Lower leg skin (tissue), 4 donors: ENCODE results near the gene PANX3. TPM values are rescaled to one million over a fixed set of nuclear protein-coding genes. Genes with fewer than 3 reads are reported as not detected.
A peak's percentile ranks its signal among the peaks of the same experiment; 100 is the strongest.

Source experiments
- DNase-seq, 2 donors: peaks; one replicate each; pipeline ENCODE4 v3.0.0-alpha.2; 2019; ENCODE audit warnings: low spot score in 2 of 2
- H3K4me3 ChIP-seq: fragments of 200-600 bp; sonication (generic); 2 replicates; pipeline ENCODE4 v1.5.1; 2017; ENCODE audit warnings: mild to moderate bottlenecking, low read depth; ENCODE audit not compliant: poor library complexity, severe bottlenecking
- CTCF ChIP-seq, 3 donors: fragments of 450-650 bp; IDR thresholded peaks; one replicate each; pipeline ENCODE4 v1.5.1; 2016; ENCODE audit warnings: antibody characterized with exemption in 3 of 3, mild to moderate bottlenecking in 3 of 3, moderate library complexity in 2 of 3
- POLR2A ChIP-seq, 2 donors: fragments of 450-650 bp; IDR thresholded peaks; one replicate each; pipeline ENCODE4 v1.6.1; 2016 to 2017; ENCODE audit warnings: antibody characterized with exemption in 2 of 2, mild to moderate bottlenecking in 1 of 2, moderate library complexity in 1 of 2
- WGBS, 2 donors: methylation state at CpG; one replicate each; pipeline ENCODE4 v1.1.5; 2018; 5-methylcytosine and 5-hydroxymethylcytosine counted together
- intact Hi-C: fragments of 100-400 bp; cut with DNase I; formaldehyde crosslinking; loops from one replicate; pipeline ENCODE4 v1.15.0; 2023; ENCODE audit warnings: low total_unique reads
- total RNA-seq, 4 donors: library from RNA; depleted of rRNA; stranded (reverse); fragments of >200 nt; gene quantifications; one replicate each; pipeline ENCODE4 v1.1.0, GENCODE V29; 2016

PANX3 gene
- total RNA-seq, 4 donors from 2014 or later: not detected

DNA sequence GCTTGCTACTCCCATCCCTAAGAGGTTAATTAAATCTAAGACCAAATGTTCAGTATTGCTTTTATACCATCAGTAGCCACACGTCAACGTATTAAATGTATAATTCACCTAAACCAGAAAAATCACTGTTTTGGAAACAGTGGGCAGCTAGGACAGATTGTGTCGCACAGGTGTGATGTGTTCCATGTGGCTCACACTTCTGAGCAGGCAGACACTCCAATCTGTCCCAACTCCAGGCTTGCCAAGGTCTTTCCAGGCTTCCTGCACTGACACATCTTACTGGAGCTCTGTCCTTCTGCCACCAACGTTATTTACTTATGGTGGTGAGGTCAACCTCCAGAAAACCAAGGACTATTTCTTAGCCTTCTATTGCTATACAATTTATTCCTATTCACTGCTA is 50.9 kb downstream of the PANX3 start:
- 87 to 92% methylated on average over 4 of the region's 4 CpGs for WGBS, 2 donors
- TF ChIP-seq POLR2A (IDR thresholded peaks at IDR 0.05) (no peak), CTCF (IDR thresholded peaks at IDR 0.05) (no peak)
- intact Hi-C loops: loop anchor here (10.0 kb wide), 1 partner anchor 173 kb away; no protein-coding TSS in a partner anchor
- DNase-seq: no peak
- no peak overlapping the region for H3K4me3 ChIP-seq

DNA sequence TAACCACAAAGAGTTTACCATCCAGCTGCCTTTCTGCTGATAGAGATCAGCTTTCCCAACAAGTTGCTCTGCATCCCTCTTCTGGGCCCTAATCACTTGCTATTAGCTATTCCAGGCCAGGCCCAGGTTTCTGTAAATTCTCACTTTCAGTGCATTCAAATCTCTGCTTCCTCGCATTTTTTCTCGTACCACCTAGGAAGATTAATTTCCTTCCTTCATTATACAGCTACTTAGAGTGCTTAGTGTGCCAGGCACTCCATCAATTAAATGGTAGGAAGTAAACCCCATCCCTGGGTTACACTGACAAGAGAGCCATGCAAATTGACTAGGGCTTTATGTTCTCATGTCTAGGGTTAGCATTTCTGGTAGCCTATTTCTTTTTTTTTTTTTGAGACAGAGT is 52.6 kb downstream of the PANX3 start:
- no peak for DNase-seq
- 93 to 95% methylated on average over 2 of the region's 2 CpGs for WGBS, 2 donors
- TF ChIP-seq POLR2A (IDR thresholded peaks at IDR 0.05) (no peak), CTCF (IDR thresholded peaks at IDR 0.05) (no peak)
- intact Hi-C loops: loop anchor here (10.0 kb wide), 1 partner anchor 171 kb away; no protein-coding TSS in a partner anchor
- no peak overlapping the region for H3K4me3 ChIP-seq

DNA sequence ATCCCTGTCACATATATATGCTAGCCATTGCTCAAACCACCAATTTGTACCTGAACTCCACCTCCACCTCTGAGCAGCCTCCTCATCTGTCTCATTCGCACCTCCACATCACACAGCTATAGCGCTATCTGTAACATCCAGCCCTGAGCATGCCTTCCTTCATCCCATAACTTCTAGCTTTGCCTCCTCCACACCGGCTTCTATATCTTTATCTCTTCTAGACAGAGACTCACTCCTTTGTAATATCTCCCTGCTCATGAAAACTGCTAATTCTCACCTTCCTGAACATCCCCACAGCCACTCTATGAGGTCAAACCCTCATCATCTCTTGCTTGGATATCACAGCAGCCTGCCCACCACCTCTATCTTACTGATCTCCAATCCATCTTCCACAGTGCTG is 56.4 kb downstream of the PANX3 start:
- intact Hi-C loops: loop anchor here (10.0 kb wide), 1 partner anchor 167 kb away; no protein-coding TSS in a partner anchor
- no peak for TF ChIP-seq CTCF (IDR thresholded peaks at IDR 0.05)
- TF ChIP-seq POLR2A (IDR thresholded peaks at IDR 0.05): no peak
- WGBS, 2 donors: 98 to 99% methylated on average over 3 of the region's 3 CpGs

DNA sequence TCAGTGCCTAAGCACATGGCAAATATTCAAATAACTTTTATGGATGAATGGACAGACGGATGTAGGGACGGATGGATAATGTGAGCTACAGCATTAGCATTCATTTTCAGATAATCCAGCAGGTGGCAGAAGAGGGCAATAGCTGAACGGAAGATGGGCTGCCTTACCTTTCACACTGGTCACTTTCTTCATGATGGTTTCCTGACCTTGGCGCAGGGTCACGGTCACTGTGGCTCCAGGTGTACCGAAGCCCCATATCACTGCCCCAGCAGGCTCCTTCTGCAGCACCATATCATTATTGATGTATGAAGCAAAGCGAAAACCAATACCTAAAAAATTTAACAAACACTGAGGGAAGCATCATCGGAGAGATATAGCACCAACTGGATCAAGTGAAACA is 58.0 kb downstream of the PANX3 start:
- peak in 1 of 2 donors; percentile 43 for DNase-seq
- no peak for TF ChIP-seq CTCF (IDR thresholded peaks at IDR 0.05)
- TF ChIP-seq POLR2A (IDR thresholded peaks at IDR 0.05): no peak
- H3K4me3 ChIP-seq: no peak overlapping the region
- 22 to 24% methylated on average over 8 of the region's 8 CpGs for WGBS, 2 donors
- intact Hi-C loops: loop anchor here (10.0 kb wide), 1 partner anchor 166 kb away; no protein-coding TSS in a partner anchor

More for the DNA sequence above, 56.4 kb downstream of the PANX3 start:
- no peak for DNase-seq
- no peak overlapping the region for H3K4me3 ChIP-seq

Other genes with a start within 250 kb of the PANX3 start
- not detected for gene OR8B2, start 226.9 kb upstream of the PANX3 start, total RNA-seq
- not detected for gene OR8B3, start 212.4 kb upstream of the PANX3 start, total RNA-seq
- not detected for gene OR8B4, start 186.6 kb upstream of the PANX3 start, total RNA-seq
- gene OR8B8, start 165.7 kb upstream of the PANX3 start, total RNA-seq: not detected
- not detected for gene OR8B12, start 67.8 kb upstream of the PANX3 start, total RNA-seq
- gene OR8A1, start 41.4 kb upstream of the PANX3 start, total RNA-seq: not detected
- gene TBRG1, start 11.4 kb downstream of the PANX3 start, total RNA-seq: 10 to 100 TPM; 13.9 to 24.9 (median 17.9) TPM
- gene SIAE, start 62.3 kb downstream of the PANX3 start, total RNA-seq: 1 to 10 TPM; 4.1 to 6.4 (median 6.1) TPM
- 1 to 10 TPM; 1.9 to 6.2 (median 2.9) TPM for gene SPA17, start 62.5 kb downstream of the PANX3 start, total RNA-seq
- gene NRGN, start 128.5 kb downstream of the PANX3 start, total RNA-seq: under 1 TPM in 2 of 4 donors, not detected in 2; 0.56 to 0.84 TPM
- gene VSIG2, start 140.8 kb downstream of the PANX3 start, total RNA-seq: 1 to 10 TPM in 1 of 4 donors, under 1 TPM in 3; 0.30 to 2.3 (median 0.55) TPM
- gene ESAM, start 150.9 kb downstream of the PANX3 start, total RNA-seq: 10 to 100 TPM in 3 of 4 donors, 1 to 10 TPM in 1; 6.1 to 24.1 (median 11.4) TPM
- gene MSANTD2, start 189.0 kb downstream of the PANX3 start, total RNA-seq: 10 to 100 TPM; 11.5 to 21.2 (median 15.2) TPM